GM19025 (cell line): ENCODE measurements around the gene MS4A14.
A peak's percentile ranks its signal among the peaks of the same experiment; 100 is the strongest.
"Not testable (repeated sequence)": the region's sequence is repeated elsewhere in the genome, so short reads cannot be mapped to it uniquely, and the experiment has no call there.

Source experiments
- ATAC-seq: cut with Tn5 transposase; IDR thresholded peaks from one replicate; pipeline ENCODE4 v1.9.1; 2021; ENCODE audit warnings: mild to moderate bottlenecking, low read depth, moderate library complexity; ENCODE audit not compliant: unreplicated experiment

The MS4A14 gene, protein sequence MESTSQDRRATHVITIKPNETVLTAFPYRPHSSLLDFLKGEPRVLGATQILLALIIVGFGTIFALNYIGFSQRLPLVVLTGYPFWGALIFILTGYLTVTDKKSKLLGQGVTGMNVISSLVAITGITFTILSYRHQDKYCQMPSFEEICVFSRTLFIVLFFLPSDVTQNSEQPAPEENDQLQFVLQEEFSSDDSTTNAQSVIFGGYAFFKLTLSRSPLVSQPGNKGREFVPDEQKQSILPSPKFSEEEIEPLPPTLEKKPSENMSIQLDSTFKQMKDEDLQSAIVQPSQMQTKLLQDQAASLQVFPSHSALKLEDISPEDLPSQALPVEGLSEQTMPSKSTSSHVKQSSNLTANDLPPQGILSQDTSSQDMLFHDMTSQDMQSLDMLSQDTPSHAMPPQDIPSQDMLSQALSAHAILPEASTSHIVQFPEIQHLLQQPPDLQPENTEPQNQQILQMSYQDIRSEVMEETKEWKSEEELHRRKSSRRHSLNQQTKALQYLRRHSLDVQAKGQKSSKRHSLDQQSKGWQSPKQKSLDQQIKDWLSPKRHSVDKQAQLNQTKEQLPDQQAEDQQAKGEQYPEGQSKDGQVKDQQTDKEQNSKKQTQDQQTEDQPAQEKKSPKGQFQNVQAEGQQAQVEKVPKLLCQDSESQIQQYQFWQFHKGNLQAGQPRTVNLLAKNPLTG

DNA sequence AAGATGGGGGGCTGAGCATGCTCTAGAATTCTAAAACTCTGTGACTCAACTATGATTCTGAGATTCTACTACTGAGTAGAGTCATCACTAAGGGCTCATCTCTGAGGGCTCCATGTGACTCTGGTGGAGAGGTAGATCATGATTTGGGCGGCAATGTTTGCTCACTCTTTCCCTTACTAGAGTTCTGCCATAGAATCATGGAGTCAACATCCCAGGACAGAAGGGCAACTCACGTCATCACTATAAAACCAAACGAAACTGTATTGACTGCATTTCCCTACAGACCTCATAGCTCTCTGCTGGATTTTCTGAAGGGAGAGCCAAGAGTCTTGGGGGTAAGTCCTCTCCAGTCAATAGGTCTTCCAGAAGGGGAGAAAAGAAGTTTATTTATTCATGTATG is at the start of gene MS4A14:
Gene MS4A14, plus strand, starts transcription at position 78 of the 400 bp plus-strand sequence. Its CDS starts 120 bp downstream, at position 198.
- ATAC-seq: no peak

DNA sequence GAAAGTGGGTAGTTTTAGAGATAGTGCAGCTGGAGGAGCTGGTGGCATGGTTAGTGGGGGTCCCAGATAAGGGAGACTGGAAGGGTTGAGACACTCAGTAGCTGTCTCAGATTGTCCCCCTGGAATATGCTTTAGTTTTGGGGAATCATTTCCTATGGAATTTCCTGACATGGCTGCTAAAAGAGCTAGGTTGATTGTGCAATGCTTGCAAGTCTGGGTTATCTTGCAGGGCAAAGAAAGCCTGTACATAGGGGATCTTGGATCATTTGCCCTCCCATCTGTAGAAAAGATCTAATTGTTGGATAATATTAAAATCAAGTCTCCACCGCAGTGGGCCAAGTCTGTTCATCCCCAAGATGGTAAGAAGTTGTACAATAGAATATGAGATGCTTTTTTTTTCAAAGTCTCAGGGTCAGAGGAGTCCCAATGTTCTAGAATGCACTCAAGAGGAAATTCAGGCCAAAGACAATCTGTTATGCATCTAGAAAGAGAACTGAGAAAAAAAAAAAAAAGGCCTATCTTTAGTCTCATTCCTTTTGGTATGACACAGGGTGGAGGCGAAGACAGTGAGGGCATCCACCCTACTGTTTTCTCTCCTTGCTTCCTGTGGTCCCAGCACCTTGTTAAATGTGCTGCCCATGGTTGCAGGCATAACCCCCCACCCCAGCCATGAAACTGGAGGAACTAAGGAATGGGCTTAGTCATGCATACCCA is 49.0 kb upstream of the MS4A14 start:
- no peak for ATAC-seq

DNA sequence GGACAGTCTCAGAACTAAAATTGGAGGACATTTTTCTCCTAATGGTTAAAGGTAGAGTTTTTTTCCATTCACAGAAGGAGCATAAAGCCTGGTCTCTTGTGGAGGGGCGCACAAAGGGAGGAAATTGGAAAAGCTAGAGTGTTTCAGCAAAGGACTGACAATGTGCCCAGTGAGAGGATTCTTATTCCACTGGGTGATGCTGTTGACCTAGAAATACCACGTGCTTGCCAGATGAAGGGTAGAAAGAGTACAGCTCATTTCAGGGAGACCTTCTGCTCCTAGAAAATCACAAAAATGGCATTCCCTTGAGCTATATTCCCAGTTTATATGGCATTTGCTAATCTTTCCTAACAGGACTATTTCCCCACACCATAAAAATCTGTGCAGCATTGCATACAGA is 48.1 kb upstream of the MS4A14 start:
- no peak for ATAC-seq

DNA sequence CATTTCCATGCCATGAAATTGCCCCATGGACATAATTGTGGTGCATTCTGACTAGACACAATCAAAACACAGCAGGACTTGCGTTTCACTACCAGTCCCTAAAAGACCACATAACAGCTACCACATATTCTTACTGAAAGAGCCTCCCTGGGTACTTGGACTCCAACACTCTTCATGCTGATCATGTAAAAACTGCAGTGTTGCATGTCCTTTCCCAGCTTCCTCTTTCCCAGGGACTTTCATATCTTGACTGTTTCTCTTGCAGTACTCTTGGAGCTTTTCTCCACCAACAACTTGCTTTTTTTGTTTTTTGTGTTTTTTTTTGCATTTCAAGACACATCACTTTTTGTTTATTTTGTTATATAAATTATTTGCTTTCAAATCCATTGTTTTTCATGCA is 46.3 kb upstream of the MS4A14 start:
- ATAC-seq: no peak

DNA sequence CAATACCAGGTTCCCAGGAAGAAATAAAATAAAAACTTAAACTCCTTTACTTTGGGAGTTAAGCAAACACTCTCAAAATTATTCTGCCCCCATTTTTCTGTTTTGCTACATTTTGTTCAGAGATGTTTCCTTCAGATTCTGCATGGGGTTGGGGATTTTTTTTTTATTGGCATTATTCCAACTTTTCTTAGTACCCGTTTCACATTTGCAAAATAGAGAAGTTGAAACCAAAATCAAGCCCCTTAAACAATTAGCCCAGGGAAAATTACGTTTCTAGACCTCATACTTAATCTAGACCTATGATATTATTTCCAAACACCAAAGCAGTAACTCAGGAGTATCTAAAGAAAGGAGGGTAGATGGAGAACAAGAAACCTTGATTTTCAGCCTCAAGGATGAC is 38.5 kb upstream of the MS4A14 start:
- no peak for ATAC-seq

DNA sequence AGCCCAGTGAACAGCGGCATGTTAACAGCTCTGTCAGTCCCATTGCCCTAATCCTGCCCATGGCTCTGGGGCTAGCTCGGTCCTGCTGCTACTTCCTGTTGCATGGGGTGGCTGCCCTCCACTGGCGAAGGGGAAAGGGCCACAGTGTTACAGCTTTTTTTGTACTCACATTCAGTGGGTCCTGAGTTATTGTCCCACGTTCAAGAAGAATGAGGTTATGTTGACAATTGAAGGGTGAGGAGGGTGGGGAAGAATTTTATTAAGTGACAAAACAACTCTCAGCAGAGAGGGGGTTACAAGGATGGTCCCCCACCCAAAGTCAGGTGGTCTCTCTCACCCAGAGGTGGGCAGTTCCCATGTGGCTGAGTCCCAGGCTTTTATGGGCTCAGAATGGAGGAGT is 35.6 kb upstream of the MS4A14 start:
- ATAC-seq: no peak

DNA sequence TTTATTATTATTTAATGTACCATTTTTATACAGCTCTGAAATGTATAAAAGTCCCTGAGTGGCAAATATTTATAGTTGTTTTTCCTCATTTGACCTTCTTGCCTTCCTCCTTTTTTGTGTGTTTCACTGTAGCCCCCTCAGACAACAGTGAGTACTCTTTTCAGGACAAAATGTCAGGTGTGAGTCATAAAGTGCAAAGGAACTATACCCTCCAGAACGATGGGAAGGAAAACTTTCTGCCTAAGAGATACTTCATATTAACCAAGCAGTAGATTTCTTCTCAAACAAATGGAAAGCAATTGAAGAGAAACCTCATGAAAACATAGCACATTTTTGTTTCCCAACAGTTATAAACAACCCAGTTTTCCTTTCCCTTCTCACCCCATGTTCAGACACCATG is 34.0 kb upstream of the MS4A14 start:
- ATAC-seq: no peak

DNA sequence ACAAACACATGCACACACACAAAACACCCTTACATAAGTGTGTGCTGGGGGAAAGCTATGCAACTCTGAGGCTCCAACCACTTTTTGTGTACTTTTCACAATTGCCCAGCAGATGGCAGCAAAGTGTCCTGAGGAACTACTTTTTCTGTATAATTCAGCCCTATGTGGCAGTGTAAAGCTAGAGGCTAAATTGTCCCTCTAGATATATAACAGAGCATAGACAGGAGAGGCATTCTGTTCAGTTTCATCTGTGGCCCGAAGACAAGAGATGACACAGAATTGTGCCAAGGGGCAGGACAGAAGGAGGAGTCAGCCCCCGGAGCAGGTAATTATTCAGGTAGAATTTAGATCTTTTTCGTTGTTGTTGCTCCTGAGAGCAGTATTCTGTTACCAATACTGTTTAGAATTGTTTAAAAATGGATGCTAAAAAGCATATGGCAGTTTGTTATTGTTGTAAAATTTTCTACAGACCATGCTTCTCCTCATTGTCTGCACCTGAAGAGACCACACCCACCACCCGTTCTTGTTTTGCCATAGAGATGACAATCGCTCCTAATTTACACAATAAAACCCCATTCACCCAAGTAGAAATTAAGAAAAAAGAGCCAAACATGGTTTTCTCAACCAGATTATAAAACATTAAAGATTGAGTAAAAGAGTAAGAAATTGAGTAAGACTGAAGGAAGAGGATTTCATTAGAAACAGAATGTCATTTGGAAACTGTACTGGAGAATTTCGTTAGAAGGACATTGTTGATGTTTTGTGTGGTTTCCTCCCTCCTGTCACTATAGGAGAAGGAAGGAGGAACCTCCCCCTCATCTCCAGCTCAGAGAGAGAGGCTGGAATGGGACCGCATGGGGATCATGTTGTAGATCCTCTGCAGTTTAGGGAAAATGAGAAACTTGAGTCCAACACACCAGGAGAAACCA is 32.5 kb upstream of the MS4A14 start:
- peak; percentile 43 for ATAC-seq

DNA sequence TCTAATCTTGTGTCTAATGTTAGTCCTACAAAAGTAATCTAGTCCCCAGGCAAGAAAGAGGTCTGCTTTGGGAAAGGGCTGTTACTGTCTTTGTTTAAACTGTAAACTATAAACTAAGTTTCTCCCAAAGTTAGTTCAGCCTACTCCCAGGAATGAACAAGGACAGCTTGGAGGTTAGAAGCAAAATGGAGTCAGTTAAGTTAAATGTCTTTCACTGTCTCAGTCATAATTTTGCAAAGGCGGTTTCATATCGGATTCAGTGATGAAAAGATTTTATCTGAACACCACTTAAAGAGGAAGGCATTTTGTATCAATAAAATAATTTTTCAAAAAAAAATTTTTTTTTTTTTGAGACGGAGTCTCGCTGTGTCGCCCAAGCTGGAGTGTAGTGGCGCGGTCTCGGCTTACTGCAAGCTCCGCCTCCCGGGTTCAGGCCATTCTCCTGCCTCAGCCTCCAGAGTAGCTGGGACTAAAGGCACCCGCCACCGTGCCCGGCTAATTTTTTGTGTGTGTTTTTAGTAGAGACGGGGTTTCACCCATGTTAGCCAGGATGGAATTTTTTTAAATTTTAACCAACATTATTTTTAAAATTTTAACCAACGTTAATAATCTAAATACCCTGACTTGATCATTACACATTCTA is 29.9 kb upstream of the MS4A14 start:
- ATAC-seq: not testable (repeated sequence)

DNA sequence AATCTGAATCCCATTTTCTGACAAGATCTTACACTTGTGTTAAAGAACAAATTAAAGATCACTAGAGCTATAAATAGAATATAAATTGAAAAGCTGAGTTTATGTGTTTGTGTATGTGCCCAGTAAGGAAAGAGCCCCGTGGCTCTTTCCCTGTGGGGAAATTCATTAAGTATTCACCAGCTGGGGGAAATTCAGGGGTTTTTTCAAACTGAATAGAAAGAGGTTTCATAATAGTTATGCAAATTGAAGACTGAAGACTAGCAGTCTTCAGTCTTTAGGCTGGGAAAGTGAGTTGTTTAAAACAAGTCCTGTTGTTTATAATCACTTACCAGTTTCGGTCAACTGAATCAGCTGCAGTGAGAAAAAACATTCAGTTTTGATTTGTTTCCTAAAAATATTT is 29.2 kb upstream of the MS4A14 start:
- ATAC-seq: peak; percentile 86

DNA sequence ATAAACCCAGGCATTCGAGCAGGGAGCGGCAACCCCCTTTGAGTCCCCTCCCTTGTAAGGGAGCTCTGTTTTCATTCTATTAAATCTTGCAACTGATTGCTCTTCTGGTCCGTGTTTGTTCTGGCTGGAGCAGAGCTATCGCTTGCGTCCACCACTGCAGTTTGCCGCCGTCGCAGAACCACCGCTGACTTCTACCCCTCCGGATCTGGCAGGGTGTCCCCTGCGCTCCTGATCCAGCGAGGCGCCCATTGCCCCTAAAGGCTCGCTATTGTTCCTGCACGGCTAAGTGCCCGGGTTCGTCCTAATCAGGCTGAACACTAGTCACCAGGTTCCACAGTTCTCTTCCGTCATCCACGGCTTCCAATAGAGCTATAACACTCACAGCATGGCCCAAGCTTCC is 28.4 kb upstream of the MS4A14 start:
- ATAC-seq: no peak

DNA sequence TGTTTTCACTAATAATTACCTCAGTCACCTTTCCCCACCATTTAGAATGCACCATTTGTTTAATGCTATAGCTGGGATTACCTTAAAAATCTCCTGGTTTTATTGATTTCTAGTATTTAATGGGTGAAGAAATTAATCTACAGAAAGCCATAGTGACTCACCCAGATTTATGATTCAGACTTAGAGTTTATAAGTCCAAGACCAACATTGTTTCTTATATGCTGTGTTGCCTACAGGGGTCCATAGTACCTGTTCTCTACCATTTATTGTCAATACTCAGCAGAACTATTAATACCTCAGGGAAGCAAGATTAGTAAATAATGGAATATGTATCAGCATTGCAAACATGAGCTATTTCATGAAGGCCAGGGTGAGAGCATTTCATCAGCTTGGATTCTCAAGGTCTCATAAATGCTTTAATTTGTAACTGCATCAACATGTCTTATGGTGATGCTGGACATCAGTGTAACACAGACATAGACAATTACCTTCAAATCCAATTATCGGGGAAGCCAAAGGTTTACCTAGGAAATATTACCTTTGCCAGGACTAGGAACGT is 25.9 kb upstream of the MS4A14 start:
- no peak for ATAC-seq

DNA sequence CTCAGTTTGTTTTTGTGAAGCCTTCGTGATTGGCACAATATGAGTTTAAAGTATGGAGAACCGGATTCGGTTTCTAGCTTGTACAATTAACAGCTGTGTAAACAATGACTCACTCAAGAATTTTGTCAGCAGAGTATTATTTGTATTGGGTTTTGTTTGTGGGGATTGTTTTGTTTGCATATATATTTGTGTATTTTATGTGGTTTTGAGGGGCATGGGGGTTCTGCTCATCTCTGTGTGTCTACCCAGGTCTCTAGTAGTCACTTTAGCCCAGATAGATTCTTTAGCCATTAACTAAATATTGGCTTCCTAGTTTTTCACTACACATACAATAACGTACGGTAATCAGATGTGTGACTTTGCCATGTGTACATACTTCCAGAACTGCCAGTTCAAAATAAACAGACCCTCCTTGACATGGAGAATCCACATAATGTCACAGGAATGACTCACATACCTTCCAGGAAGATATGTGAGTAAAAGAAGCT is 25.4 kb upstream of the MS4A14 start:
- ATAC-seq: no peak

DNA sequence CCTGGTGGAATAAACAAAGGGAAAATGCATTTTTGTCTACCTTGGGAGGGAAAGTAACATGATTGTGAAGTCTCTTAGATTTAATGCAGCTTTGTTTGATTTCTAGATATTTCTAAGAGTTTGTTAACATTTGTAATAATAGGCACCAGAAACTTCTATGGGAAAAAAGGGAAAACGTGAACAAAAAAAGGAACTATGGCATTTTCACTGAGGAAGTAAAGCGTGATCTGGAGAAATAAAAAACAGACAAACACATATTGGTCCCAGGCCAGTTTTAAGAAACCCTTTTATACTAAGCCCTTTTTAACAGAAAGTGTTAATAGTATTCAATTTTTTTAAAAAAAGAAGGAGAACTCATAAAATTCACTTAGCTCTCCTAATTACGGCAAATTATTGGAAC is 24.9 kb upstream of the MS4A14 start:
- no peak for ATAC-seq

DNA sequence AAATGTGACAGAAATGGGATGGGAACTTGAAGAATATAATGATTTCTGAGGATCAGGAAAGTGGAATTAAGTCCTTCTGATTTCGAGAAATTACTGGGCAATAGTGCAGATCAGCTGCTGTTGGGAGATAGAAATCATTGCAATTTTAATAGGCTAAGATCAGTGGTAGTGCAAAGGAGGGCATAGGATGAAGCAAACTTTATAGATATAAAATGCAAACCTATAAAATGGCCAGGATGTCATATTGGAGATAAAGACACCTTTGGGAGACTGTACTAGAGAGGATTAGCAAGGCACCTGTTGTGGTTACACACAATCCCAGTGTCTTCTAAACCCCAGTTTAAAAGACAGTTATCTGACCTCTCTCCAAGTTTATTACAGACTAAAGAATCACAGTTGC is 24.4 kb upstream of the MS4A14 start:
- ATAC-seq: no peak

DNA sequence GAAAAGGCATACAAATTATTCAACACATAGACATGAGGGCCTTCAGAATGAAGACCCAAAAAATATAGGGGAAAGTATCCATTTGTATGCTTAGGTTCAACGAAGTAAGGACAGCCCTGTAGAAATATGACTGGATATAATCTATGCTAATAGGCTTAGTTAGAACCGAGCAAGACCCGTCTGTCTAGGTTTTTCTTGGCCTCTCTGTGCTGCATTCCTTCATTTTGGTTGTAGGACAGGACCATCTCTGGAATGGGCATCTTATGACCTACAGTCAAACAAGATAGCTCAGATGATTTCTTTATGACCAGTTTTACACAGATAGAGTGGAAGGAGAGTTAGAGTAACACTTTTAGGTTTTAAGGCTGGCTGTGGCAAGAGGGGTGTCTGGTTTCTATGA is 23.5 kb upstream of the MS4A14 start:
- ATAC-seq: no peak

DNA sequence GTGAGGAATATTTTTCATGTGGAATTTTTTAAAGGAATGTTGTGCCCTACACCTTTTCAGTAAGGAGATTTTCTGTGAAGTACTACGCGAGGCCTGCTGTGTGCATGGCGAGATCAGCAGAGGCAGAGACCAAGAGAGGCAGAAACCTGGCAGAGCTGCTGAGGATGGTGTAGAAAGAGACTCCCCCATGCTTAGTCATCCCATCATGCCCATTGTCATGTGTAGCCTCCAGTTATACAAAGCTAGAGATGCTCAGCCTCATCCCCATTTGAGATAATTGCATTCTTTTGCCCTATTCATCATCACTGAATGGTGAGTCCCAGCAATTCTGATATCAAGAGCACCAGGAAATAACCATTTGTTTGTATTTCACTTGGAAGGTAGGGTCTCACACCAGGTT is 20.9 kb upstream of the MS4A14 start:
- ATAC-seq: no peak

DNA sequence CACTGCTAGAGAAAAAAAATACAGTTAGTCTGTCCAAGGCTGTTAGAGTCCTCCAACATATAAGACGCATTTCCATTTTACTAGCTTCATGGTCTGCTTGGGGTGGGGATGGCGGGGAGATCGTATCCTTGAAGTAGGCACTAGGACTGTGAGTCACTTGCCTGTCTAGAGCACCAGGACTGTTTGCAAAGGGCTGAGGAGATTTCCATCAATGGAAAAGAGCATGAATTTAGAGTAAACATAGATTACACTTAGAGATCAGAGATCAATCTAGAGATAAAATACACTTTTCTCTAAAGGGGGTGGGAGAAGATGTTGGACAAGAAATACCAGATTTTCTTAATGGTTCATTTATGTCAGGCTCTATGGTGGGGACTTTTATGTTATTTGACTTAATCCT is 19.7 kb upstream of the MS4A14 start:
- no peak for ATAC-seq

DNA sequence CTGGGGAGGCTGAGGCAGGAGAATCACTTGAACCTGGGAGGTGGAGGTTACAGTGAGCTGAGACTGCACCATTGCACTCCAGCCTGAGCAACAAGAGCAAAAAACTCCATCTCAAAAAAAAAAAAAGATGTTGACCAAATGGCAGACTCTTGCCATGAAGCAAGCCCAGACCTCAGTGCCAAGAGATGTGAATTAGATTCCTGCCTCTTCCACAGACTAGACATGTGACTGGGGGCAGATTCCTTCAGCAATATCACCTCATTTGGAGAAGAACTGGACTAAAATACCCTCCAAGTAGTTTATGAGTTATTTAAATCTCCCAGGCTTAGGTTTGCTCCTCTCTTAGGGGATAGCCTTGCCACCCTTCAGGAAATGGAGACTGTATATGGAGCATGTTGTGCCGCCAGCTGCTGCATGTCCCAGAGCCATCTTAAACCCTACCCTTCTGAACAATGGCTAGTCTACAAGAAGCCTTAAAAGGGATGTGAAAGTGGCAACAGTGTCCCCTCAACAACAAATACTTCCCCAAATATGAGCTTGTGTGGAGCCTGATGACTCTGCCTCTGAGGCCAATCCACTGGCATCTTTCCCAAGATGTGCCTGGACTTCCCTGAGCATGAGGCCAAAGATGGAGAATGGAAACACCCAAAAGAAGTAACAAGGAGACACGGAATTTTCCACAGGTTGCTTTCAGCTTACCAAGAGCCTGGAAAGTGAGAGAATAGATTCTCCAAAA is 18.7 kb upstream of the MS4A14 start:
- no peak for ATAC-seq
